DND-41 (cell line): Measurements from ENCODE around the gene WDPCP.

ENCODE experiments used
- ATAC-seq: fragments of 200-7000 bp; cut with Tn5 transposase; 3 replicates; pipeline ENCODE4 v1.9.1; 2021; ENCODE audit warnings: low read depth; ENCODE audit not compliant: insufficient read depth
- DNase-seq: peaks from one replicate; pipeline ENCODE4 v3.0.0-alpha.2; 2020
- H2AFZ ChIP-seq: 2 replicates; pipeline ENCODE4 v1.6.0; 2012; ENCODE audit warnings: low read depth, low read length
- H3K27ac ChIP-seq: 2 replicates; pipeline ENCODE4 v1.5.1; 2012; ENCODE audit warnings: low read length, inconsistent platforms
- H3K27me3 ChIP-seq: fragments of 200-600 bp; sonication (generic); 2 replicates; pipeline ENCODE4 v1.6.0; 2012; ENCODE audit warnings: low read length, mild to moderate bottlenecking, inconsistent platforms; ENCODE audit not compliant: insufficient read depth, poor library complexity
- H3K36me3 ChIP-seq: 2 replicates; pipeline ENCODE4 v1.5.1; 2012; ENCODE audit warnings: low read length, inconsistent platforms; ENCODE audit not compliant: insufficient read depth
- H3K4me1 ChIP-seq: 2 replicates; pipeline ENCODE4 v1.5.1; 2012; ENCODE audit warnings: mild to moderate bottlenecking, low read length; ENCODE audit not compliant: insufficient read depth
- H3K4me2 ChIP-seq: 2 replicates; pipeline ENCODE4 v1.6.0; 2012; ENCODE audit warnings: mild to moderate bottlenecking, moderate library complexity, low read length, inconsistent platforms; ENCODE audit not compliant: insufficient read depth
- H3K4me3 ChIP-seq, 2 experiments: fragments of 200-600 bp in 1 of 2; shearing (Covaris generic) in 1 of 2; 2 replicates each; pipeline ENCODE4 v1.5.1; 2012 to 2016; ENCODE audit warnings: inconsistent platforms in 2 of 2, low read length in 2 of 2, mild to moderate bottlenecking in 2 of 2, low read depth in 1 of 2, moderate library complexity in 1 of 2
- H3K79me2 ChIP-seq: 2 replicates; pipeline ENCODE4 v1.6.0; 2012; ENCODE audit warnings: low read length, inconsistent platforms; ENCODE audit not compliant: insufficient read depth
- H3K9ac ChIP-seq: 2 replicates; pipeline ENCODE4 v1.6.0; 2012; ENCODE audit warnings: low read depth, mild to moderate bottlenecking, inconsistent platforms, low read length, moderate library complexity
- H3K9me3 ChIP-seq: 2 replicates; pipeline ENCODE4 v1.5.1; 2012; ENCODE audit warnings: low read length, moderate library complexity, mild to moderate bottlenecking, inconsistent platforms; ENCODE audit not compliant: insufficient read depth, severe bottlenecking
- H4K20me1 ChIP-seq: 2 replicates; pipeline ENCODE4 v1.6.0; 2012; ENCODE audit warnings: low read length; ENCODE audit not compliant: insufficient read depth
- CTCF ChIP-seq: IDR thresholded peaks from 2 replicates; pipeline ENCODE4 v1.5.1; 2012; ENCODE audit warnings: borderline replicate concordance, low read length, moderate library complexity, mild to moderate bottlenecking; ENCODE audit not compliant: poor library complexity, severe bottlenecking; ENCODE audit errors: extremely low read depth
- EZH2 ChIP-seq: IDR thresholded peaks from 3 replicates; pipeline ENCODE4 v1.6.1; 2012; ENCODE audit warnings: borderline replicate concordance, low read depth, mild to moderate bottlenecking, moderate library complexity, low read length, inconsistent platforms; ENCODE audit not compliant: severe bottlenecking

WDPCP gene

DNA sequence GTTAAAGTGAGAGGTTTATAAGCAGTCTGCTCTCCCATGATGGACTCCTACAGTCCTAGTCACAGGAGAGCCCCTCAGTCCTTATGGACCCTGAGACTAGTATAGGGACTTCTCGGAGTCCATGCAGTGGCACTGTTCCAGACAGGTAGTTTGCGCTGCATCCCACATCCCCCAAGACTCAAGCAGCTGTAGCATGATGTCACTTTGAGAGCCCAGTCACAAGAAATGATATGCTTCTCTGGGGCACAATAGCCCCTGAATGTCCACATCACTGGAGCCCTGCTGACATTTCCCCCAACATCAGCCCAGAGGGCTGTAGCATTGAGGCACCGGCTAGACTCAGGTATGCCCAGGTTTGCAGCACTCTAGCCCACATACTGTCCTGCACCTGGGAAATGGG, 317.6 kb downstream of the WDPCP start:
- Histone ChIP-seq H3K9ac (no peak overlapping the region), H2AFZ (no peak overlapping the region), H3K36me3 (no peaks in the 10 kb centered on the region), H3K4me1 (no peaks in the 10 kb centered on the region), H3K27me3 (no peaks in the 10 kb centered on the region), H4K20me1 (no peaks in the 10 kb centered on the region), H3K27ac (no peak overlapping the region), H3K79me2 (no peaks in the 10 kb centered on the region), H3K4me3 (no peak overlapping the region), H3K9me3 (peaks cover 17% of the 10 kb centered on the region), H3K4me2 (no peak overlapping the region)
- ATAC-seq = no peak
- DNase-seq = no peak
- TF ChIP-seq CTCF (no peak), EZH2 (no peak)

GRCh38 chr2:63268946-63269345, 319.3 kb downstream of the WDPCP start:
- no peaks in the 10 kb centered on the region for H4K20me1 ChIP-seq
- H3K27me3 ChIP-seq = no peaks in the 10 kb centered on the region
- H3K9ac ChIP-seq = no peak overlapping the region
- H3K9me3 ChIP-seq = peaks cover 17% of the 10 kb centered on the region
- ATAC-seq (no peak), DNase-seq (no peak)
- H3K79me2 ChIP-seq = no peaks in the 10 kb centered on the region
- H3K27ac ChIP-seq = no peak overlapping the region
- no peak overlapping the region for H3K4me2 ChIP-seq
- H3K36me3 ChIP-seq = no peaks in the 10 kb centered on the region
- no peak for TF ChIP-seq EZH2
- TF ChIP-seq CTCF = no peak
- no peak overlapping the region for H3K4me3 ChIP-seq
- no peaks in the 10 kb centered on the region for H3K4me1 ChIP-seq
- H2AFZ ChIP-seq = no peak overlapping the region

- H3K9me3 ChIP-seq = no peaks in the 10 kb centered on the region
- no peak overlapping the region for H3K9ac ChIP-seq
- H3K4me3 ChIP-seq = no peak overlapping the region
- no peaks in the 10 kb centered on the region for H3K36me3 ChIP-seq
- ATAC-seq (no peak), DNase-seq (no peak)
- peaks cover 8% of the 10 kb centered on the region for H3K4me1 ChIP-seq
- H3K79me2 ChIP-seq = no peaks in the 10 kb centered on the region
- H4K20me1 ChIP-seq = no peaks in the 10 kb centered on the region
- H3K27me3 ChIP-seq = no peaks in the 10 kb centered on the region
- H3K27ac ChIP-seq = no peak overlapping the region
- no peak overlapping the region for H3K4me2 ChIP-seq
- H2AFZ ChIP-seq = no peak overlapping the region
- TF ChIP-seq EZH2 (no peak), CTCF (no peak)
Observed at GRCh38 chr2:63261137-63261621, 327.1 kb downstream of the WDPCP start.

GRCh38 chr2:63257473-63257872, 330.8 kb downstream of the WDPCP start:
- H3K4me1 ChIP-seq = peaks cover 8% of the 10 kb centered on the region
- H2AFZ ChIP-seq = no peak overlapping the region
- H3K4me3 ChIP-seq = no peak overlapping the region
- H3K9me3 ChIP-seq = no peaks in the 10 kb centered on the region
- no peak overlapping the region for H3K4me2 ChIP-seq
- no peaks in the 10 kb centered on the region for H3K36me3 ChIP-seq
- H3K27ac ChIP-seq = no peak overlapping the region
- no peaks in the 10 kb centered on the region for H3K79me2 ChIP-seq
- no peaks in the 10 kb centered on the region for H3K27me3 ChIP-seq
- peak; percentile 27 for DNase-seq
- TF ChIP-seq CTCF (no peak), EZH2 (no peak)
- no peak overlapping the region for H3K9ac ChIP-seq
- H4K20me1 ChIP-seq = no peaks in the 10 kb centered on the region
- ATAC-seq = peak; percentile 73
